GM19023 (cell line): ENCODE results near the gene B3GNT9.
"Not testable (repeated sequence)": the region's sequence is repeated elsewhere in the genome, so short reads cannot be mapped to it uniquely, and the experiment has no call there.

Experiments
- ATAC-seq: cut with Tn5 transposase; IDR thresholded peaks from one replicate; pipeline ENCODE4 v1.9.1; 2021; ENCODE audit warnings: mild to moderate bottlenecking, moderate library complexity; ENCODE audit not compliant: unreplicated experiment

The B3GNT9 gene

DNA sequence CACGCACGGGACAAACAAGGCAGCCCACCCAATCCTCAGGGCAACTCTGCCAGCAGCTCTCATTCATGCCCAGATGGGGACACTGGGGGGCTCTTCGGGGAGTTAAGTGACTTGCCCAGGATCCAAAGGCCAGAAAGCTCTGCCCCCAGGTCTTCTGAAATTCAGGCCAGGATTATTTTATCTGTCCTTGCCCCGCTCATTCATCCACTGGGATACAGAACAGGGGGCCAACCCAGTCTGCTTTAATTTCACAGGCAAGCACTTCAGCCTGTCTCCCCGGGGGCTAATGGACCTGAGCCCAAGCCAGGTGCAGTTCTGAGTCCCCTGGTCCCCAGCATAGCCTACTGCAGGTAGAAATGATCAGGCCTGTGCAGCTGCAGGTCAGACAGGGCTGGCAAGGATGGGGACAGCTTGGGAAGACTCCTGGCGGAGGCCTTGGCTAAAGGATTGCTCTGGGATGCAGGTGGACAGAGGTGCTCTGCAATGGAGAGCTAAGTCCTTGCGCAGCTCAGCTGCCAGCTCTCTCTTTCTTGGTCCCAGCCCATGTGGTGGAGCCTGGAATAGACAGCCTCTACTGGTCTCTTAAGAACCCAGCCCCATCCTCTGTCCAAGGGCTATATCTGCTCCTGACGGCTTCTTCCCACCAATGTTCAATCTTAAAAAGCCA lies 766 bp upstream of the B3GNT9 start:
- no peak for ATAC-seq

DNA sequence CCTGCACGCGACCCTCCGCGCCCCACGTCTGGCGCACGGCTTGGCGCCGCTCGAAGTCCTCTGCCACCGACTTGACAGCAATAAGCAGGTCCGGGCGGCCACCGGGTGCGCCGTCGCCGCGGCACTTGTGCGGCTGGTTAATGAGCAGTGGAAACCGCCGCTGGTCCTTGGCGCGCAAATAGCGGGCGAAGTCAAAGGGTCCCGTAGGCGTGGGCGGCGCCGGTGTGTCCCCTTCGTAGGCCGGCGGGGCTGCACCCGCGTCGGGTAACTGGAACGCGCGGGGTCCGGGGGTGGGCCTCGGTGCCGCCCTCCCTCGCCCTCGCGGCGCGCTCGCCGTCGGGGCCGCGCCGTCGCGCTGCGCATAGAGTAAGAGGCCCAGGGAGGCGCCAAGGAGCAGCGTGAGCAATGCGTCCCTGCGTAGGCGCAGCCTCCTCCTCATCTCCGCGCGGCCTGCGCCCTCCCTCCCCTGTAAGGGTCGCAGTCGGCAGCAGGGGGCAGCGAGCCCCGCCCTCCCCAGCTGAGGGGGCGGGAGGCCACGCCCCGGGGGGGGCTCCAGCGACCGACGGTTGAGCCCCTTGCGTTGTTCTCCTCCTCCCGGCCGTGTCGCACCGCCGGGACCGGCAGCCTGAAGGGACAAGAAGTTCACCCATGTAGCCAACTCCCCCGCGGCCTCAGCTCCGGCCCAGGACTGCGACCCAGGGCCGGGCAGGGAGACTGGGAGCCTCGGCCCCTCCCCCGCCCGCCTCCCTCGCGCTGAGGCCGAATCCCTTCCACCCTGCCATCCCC lies 558 bp downstream of the B3GNT9 start:
- ATAC-seq, result peak; percentile 46

DNA sequence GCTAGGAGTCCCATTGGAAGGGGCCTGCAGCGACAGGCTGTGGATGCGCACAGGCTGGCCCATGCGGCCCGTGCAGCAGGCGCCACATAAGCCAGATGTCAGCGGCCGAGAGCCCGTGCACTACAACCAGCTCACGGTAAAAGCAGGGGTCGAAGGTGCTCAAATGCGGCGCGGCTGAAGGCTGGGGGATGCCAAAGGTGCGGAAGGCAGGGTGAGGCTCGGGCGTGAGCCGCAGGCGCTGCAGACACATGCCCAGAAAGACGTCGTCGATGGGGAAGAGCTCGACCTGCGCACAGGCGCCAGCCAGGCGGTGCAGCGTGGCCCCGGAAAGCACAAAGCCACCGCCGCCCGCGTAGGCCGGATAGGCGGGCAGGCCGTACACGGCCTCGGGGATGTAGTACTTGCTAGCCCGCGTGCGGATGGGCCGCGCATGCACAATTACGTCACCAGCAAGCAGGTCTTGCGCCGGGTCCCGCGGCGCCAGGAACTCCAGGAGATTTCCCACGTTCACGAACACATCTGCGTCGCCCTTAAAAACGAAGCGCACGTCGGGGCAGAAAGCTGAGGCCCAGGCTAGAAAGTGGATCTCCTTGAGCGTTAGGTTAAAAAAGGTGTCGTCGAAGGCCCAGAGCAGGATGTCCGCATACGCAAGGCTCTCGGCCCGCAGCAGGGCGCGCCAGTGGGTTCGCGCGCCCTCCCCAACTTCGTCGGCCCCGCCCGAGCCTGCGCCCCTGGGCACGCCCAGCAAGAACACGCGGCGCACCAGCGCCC lies 1.3 kb downstream of the B3GNT9 start:
- no peak for ATAC-seq

DNA sequence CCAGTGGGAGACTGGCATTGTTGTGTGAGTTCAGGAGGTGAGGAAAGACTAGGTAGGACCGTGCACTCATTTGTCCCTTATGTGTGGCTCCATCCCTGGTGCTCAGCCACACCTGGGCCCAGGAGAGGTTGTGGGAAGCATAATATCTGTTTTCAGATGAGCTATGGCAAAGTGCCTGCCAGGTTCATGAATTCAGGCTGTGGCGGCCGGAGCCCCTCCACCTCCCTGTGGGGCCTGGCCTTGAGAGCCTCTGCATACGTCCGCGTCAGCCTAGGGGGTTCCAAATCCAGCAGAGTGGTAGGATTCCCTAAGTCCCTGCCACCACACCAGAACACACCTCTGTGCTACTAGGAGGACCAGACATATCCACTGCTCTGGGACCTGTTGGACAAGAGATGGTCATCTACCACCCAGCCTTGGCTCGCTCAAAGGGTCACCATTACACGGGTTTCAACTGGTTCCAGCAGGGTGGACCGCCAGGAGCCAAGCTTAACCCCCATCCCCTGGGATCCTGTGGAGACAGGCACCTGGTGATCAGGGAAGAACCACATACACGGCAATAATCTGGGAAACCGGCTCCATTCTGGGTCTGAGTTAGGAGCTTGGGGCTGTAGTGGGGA lies 2.0 kb downstream of the B3GNT9 start:
- ATAC-seq, result no peak

DNA sequence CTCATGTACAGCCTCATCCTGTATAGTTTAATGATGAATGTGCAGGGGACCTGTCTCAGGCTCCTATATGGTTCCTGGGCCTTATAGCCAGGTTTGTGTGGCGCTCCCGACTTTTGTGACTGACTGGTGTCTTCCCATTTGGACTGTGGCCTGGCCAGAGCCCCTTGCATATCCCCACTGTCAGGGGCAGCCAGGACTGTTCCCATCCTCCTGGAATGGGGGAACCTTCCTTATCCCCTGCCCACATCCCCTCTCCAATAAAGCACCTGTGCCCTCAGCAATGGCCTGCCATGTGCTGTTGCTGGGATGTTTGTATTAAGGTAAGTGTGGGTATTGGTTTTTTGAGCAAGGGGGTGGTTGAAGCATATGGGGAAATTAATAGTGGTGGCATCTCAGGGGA lies 2.6 kb downstream of the B3GNT9 start:
- ATAC-seq, result no peak

DNA sequence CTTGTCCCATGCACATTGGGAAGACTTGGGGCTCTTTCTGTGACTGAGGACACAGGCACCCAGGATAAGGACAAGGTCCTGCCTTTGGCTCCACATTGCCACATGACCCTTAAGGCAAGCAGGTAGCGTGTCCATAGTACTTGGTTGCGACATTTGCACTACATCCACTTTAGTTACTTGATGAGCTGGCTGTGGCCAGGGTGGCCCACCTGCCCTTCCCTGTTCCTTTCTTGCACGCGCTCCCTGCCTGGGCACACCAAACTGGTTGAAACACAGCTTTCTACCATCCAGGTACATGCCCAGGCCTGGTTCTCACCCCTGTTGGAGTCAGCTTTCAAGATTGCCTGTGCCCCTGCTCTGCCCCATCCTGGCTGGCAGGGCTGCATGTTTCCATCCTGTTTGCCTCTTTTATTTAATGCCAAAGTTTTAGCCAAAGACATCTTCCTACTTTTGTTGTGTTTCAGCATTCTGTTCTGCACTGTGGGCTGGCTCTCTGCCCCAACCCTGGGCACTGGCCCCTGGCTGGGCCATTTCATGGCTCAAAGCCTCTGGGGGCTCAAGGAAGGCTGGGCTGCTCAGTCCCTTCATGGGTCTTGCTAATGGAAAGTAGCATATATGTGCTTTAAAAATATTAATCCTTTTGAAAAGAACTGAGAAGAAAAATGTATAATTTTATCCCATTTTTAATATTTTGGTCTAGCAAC lies 3.2 kb downstream of the B3GNT9 start:
- no peak for ATAC-seq

DNA sequence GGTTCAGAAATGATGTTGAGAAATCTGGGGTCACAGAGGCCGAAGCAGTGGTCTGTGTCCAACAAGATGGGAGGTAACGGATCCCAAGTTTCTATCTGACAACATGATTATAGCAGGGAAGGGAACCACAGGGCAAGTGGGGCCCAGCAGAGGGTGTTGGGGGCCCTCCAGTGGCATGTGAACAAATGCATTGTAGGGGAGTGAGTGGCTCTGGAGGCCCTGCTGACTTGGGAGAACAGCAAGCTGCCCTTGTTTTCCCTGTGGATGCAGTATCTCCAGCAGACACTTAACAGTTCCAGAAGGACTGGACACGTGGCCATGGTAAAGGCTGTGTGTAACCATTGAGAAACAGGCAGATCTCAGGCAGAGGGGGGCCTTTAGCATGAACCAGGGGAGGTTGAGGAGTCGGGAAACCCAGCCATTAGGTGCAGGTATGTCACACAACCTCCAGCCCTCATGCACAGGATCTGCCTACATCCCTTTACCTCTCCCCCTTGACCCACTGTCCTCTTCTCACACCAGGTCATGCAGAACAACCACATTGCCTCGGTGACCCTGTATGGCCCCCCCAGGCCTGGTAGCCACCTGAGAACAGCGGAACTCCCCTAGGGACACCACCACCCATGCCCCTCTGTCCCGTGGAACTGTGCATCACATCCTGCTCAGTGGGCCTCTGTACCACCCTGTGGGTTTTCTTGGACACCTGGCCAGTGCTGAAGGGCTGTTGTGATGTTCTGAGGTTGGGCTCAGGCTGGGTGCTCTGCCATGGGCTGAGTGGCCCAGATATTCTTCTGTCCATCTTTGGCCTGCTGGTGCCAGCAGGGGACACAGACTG lies 4.1 kb downstream of the B3GNT9 start:
- no peak for ATAC-seq

DNA sequence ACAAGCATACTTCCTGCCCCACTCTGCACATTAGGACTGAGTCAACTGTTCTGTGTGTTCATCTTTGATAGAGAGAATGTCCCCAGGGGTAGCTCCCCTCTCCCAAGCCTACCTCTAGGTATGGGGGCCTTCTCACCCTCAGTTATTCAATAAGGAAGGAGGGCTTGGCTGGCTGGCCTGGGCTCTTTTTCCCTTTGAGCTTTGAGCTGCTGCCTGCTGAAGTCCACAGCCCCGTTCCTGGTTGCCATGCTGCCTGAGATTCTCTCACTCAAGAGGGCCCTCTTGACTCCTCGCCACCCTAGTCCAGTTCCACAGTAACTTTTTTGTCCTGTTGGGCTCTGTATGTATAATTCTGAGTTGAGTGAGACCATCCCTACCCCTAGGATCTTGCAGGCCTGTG lies 5.1 kb downstream of the B3GNT9 start:
- no peak for ATAC-seq

DNA sequence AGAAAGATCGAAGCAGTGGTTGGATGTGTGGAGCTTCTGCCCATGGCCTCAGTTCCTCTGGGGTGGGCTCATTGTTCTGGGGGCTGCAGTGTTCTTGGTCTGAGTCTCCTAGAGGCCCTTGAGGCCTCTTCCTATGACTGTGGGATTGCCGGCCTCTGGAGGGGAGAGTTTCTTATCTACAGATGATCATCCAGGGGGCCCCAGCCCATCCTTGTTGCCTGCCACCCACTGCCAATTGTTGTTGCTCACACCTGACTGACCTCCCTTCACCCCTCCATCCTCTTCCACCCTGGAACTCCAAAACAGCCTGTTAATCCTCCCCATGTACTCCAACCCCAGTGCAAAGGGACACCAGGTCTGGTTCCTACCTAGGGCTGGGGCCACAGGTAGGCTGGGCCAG lies 5.9 kb downstream of the B3GNT9 start:
- ATAC-seq, result no peak

DNA sequence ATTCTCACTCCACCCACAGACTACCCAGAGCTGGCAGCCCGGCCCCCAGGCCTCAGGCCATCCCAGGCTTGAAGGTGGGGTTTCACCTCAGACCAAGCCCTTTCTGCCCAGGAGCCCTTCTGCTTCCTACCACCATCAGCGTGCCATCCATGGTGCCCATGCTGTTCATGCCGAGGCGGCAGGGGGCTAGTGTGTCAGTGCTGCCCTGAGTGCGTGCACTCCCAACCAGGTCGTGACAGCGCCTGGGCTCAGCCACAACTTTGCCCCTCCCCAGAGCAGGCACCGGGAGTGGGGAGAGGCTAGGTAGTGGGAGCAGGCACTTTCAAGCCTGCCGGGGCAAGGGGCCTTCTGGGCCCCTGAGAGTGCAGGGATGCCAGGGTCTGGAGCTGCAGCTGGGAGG lies 8.5 kb downstream of the B3GNT9 start:
- ATAC-seq, result no peak

DNA sequence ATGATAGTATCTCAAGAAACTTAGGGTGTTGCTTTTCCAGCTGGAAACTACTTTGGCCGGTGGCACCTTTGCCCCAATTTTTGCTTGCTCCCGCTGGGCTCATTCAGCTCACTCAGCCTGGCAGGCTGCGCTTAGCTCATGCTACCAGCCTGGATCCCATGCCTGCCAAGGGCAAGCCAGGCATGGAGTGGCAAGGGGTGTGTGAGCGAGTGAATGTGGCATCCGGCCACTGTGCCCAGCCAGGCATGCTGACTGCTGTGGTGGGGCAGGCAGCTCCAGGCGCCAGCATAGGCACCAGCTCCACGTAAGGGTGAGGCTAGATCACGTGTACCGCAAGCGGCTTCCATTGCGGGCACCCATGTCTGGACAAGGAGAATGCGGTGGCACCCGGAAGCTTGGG lies 9.4 kb downstream of the B3GNT9 start:
- ATAC-seq, result no peak

DNA sequence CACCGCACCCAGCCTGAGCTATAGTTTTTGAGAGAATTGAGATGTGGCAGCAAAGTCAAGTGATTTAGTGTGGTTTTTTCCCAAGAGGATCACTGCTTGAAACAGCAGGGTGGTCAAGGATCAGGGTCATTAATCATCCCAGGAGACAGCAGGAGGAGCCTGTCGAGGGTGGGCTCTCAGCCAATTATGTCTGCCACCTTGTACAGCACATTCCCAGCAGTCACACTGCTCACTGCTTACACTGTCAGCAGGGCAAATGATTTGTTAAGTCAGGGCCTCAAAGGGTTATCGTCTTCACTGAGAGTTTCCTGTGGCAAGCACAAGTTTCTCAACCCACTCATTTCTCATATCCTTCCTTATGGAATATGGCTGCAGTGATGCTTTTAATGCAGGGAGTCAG lies 13.2 kb downstream of the B3GNT9 start:
- no peak for ATAC-seq

DNA sequence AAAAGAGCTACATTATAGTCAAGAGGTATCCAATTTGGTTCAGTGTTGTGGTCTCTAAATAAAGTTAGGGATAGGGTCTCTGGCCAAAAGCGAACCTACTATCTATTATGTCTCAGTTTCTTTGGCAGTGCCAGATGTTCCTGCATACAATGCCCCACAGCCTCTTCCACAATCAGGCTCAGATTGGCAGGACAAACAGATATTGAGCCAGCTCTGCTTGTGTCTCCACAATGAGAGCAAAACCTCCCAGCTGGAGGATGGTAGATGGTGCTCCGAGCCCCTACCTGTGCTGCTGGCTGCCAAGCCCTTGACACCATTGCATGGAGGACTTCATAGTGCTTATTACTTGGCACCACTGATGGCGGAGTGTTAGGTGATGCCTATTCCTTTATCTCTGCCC lies 21.4 kb downstream of the B3GNT9 start:
- ATAC-seq, result no peak

DNA sequence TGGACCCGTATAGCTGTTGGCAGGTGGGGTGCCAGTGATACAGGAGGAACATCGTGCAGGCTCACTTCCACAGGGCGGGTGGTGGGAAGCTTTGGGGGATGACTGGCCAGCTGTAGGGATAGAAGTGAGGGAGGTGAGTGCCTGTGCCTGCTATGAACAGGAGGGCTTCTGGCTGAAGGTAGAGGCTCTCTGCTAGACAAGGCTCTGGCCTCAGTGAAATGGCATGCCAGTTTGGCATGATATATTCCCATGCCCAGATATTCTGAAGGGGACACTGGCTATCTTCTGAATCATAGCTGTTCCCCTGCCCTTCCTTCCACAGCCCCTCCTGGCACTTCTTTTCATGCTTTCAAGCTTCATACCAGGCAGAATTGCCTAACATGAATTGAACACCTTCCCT lies 21.9 kb downstream of the B3GNT9 start:
- no peak for ATAC-seq

DNA sequence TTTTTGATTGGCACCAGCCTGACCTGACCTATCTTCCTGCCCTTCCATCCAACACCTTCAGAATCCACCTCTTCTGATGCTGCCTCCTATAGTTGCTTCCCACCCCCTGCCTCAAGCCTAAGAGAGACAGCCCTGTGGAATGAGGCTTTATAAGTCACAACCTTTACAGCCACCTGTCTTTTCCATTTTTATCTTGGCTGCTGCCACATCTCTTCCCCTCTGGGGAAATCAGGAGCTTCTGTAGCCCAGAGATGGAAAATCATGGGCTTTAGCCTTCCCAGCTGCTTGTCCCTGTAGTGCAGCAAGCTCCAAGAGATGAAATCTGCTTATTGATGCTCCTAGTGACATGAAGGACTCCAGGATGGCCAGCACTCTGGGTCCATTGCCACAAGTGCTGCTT lies 22.4 kb downstream of the B3GNT9 start:
- ATAC-seq, result no peak

DNA sequence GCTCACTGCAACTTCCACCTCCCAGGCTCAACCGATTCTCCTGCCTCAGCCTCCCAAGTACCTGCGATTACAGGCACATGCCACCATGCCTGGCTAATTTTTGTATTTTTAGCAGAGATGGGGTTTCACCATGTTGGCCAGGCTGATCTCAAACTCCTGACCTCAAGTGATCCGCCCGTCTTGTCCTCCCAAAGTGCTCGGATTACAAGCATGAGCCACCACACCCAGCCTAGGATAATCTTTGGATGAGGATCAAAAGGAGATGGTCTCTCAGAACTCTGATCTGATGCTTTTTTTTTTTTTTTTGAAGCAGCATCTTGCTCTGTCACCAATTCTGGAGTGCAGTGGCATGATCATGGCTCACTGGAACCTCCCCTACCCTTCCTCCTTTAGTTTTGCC lies 28.0 kb downstream of the B3GNT9 start:
- ATAC-seq, result not testable (repeated sequence)

DNA sequence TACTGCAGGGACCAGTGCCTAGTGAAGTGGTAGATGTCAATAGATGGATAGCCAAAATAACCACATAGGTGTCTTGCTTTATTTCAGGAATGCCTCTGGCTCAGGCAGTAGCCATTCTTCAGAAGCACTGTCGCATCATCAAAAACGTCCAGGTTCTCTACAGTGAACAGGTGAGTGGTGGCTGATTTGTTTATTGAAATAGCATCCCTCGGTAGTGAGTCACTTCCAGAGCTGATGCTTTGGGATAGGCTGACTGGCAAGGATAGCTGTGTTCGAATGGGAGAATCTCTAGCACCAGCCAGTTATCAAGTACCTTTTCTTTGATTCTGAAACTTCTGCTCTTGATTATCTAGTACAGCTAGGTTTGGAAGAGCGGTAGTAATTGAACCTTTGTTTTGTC lies 30.8 kb downstream of the B3GNT9 start:
- no peak for ATAC-seq

DNA sequence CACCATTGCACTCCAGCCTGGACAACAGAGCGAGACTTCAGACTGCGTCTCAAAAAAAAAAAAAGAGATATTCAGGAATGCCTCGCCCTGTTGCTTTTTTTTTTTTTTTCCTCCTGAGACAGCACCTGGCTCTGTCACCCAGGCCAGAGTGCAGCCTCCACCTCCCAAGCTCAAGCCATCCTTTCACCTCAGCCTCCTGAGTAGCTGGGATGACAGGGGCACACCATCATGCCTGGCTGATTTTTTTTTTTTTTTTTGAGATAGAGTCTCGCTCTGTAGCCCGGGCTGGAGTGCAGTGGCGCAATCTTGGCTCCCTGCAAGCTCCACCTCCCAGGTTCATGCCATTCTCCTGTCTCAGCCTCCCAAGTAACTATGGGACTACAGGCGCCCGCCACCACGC lies 33.1 kb downstream of the B3GNT9 start:
- no peak for ATAC-seq

DNA sequence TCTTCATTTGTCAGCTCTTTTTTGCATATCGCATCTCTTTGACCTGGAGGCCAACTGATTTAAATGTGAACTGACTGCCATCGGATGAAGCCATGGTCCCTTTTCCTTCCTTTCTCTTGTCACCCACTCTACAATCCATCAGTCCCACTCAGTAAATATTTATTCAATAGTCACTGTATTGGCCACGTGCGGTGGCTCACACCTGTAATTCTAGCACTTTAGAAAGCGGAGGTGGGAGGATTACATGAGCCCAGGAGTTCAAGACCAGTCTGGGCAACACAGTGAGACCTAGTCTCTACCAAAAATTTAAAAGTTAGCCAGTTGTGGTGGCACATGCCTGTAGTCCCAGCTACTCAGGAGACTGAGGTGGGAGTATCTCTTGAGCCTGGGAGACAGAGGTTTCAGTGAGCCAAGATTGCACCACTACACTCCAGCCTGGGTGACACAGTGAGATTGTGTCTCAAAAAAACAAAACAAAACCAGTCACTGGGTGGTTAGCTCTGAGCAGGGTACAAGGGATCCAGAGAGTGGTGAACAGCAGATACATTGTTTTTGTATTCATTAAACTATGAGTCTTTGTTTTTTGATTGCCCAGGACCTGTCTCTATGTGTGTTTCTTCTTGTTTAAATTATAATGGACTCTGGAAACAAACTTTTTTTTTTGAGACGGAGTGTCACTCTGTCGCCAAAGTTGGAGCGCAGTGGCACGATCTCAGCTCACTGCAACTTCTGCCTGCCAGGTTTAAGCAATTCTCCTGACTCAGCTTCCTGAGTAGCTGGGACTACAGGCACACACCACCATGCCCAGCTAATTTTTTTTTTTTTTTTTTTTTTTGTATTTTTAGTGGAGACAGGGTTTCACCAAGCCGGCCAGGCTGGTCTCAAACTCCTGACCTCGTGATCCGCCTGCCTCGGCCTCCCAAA lies 34.1 kb downstream of the B3GNT9 start:
- no peak for ATAC-seq
